ENCODE results near the gene ISCU.

DNA sequence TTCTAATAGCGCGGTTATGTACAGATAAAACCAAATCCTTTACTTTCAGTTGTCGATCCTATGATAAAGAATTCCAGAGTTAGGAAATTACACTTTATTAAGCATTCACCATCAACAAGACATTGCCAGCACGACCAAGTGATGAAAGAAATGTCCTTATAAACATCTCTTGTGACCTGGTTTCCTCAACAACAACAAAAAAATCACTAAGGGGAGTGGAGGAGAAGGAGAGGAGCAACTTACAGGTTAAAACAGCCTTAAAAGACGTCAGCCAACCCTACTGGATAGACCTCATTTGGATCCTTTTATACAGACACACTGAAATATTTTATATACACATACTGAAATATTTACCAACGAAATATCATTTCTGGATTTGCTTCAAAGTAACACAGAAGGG is 24.2 kb upstream of the ISCU start:
- TF ChIP-seq, protein P1, sequence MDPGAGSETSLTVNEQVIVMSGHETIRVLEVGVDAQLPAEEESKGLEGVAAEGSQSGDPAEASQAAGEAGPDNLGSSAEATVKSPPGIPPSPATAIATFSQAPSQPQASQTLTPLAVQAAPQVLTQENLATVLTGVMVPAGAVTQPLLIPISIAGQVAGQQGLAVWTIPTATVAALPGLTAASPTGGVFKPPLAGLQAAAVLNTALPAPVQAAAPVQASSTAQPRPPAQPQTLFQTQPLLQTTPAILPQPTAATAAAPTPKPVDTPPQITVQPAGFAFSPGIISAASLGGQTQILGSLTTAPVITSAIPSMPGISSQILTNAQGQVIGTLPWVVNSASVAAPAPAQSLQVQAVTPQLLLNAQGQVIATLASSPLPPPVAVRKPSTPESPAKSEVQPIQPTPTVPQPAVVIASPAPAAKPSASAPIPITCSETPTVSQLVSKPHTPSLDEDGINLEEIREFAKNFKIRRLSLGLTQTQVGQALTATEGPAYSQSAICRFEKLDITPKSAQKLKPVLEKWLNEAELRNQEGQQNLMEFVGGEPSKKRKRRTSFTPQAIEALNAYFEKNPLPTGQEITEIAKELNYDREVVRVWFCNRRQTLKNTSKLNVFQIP (CRISPR knock-in tag; IDR thresholded peaks at IDR 0.05; ENCODE audit: borderline replicate concordance, low read depth), result no peak
- TF ChIP-seq BACH2 (CRISPR knock-in tag; IDR thresholded peaks at IDR 0.05; ENCODE audit: borderline replicate concordance) (no peak), ZNF70 (CRISPR knock-in tag; IDR thresholded peaks at IDR 0.05) (no peak), ZFP3 (CRISPR knock-in tag; IDR thresholded peaks at IDR 0.05) (no peak), RARB (CRISPR knock-in tag; IDR thresholded peaks at IDR 0.05) (no peak), ARNTL (CRISPR knock-in tag; IDR thresholded peaks at IDR 0.05; ENCODE audit: borderline replicate concordance, low read depth) (no peak), PPARA (CRISPR knock-in tag; IDR thresholded peaks at IDR 0.05; ENCODE audit: borderline replicate concordance) (no peak), ZNF8 (CRISPR knock-in tag; IDR thresholded peaks at IDR 0.05) (no peak)
- TF ChIP-seq, protein P2, sequence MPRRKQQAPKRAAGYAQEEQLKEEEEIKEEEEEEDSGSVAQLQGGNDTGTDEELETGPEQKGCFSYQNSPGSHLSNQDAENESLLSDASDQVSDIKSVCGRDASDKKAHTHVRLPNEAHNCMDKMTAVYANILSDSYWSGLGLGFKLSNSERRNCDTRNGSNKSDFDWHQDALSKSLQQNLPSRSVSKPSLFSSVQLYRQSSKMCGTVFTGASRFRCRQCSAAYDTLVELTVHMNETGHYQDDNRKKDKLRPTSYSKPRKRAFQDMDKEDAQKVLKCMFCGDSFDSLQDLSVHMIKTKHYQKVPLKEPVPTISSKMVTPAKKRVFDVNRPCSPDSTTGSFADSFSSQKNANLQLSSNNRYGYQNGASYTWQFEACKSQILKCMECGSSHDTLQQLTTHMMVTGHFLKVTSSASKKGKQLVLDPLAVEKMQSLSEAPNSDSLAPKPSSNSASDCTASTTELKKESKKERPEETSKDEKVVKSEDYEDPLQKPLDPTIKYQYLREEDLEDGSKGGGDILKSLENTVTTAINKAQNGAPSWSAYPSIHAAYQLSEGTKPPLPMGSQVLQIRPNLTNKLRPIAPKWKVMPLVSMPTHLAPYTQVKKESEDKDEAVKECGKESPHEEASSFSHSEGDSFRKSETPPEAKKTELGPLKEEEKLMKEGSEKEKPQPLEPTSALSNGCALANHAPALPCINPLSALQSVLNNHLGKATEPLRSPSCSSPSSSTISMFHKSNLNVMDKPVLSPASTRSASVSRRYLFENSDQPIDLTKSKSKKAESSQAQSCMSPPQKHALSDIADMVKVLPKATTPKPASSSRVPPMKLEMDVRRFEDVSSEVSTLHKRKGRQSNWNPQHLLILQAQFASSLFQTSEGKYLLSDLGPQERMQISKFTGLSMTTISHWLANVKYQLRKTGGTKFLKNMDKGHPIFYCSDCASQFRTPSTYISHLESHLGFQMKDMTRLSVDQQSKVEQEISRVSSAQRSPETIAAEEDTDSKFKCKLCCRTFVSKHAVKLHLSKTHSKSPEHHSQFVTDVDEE (CRISPR knock-in tag; IDR thresholded peaks at IDR 0.05), result no peak

All from SK-N-SH treated with all-trans-retinoic acid at 6 μM for 48 hours (cell line).